Spleen (tissue), 11 donors: ENCODE results near the gene PTPRT. TPM values are rescaled to one million over a fixed set of nuclear protein-coding genes. Genes with fewer than 3 reads are reported as not detected.

Experiments
- DNase-seq: peaks from one replicate; pipeline ENCODE4 v3.0.0-alpha.2; 2020
- H3K27ac ChIP-seq, 8 donors: fragments of 200-600 bp; sonication (generic) in 7 of 8; 1 replicate in 4 of 8; 2 replicates in 4 of 8; pipeline versions ENCODE4 v1.5.0 to v1.8.0; 2016 to 2021; ENCODE audit warnings: inconsistent platforms in 4 of 8, mild to moderate bottlenecking in 4 of 8, moderate library complexity in 1 of 8
- H3K27me3 ChIP-seq, 7 donors: fragments of 200-600 bp; sonication (generic) in 6 of 7; replicated peaks in 1 of 7; 1 replicate in 4 of 7; 2 replicates in 3 of 7; pipeline versions ENCODE4 v1.5.0 to v1.8.0; 2016 to 2021; ENCODE audit warnings: inconsistent platforms in 3 of 7, mild to moderate bottlenecking in 1 of 7
- H3K36me3 ChIP-seq, 6 donors: fragments of 200-600 bp; sonication (generic) in 5 of 6; 1 replicate in 4 of 6; 2 replicates in 2 of 6; pipeline versions ENCODE4 v1.5.0 to v1.8.0; 2016 to 2021; ENCODE audit warnings: inconsistent platforms in 2 of 6
- H3K4me1 ChIP-seq, 6 donors: fragments of 200-600 bp; sonication (generic) in 5 of 6; 1 replicate in 3 of 6; 2 replicates in 3 of 6; pipeline versions ENCODE4 v1.5.0 to v1.8.0; 2016 to 2021; ENCODE audit warnings: inconsistent platforms in 3 of 6
- H3K4me3 ChIP-seq, 8 donors: fragments of 200-600 bp; sonication (generic) in 7 of 8; 1 replicate in 4 of 8; 2 replicates in 4 of 8; pipeline versions ENCODE4 v1.5.0 to v1.8.0; 2016 to 2021; ENCODE audit warnings: inconsistent platforms in 4 of 8, mild to moderate bottlenecking in 4 of 8, moderate library complexity in 2 of 8
- H3K9me3 ChIP-seq, 8 donors: fragments of 200-600 bp; sonication (generic) in 7 of 8; 1 replicate in 4 of 8; 2 replicates in 4 of 8; pipeline versions ENCODE4 v1.5.0 to v1.8.0; 2016 to 2021; ENCODE audit warnings: inconsistent platforms in 4 of 8
- CTCF ChIP-seq, 11 experiments: fragments of 200-600 bp in 7 of 11; fragments of 450-650 bp in 4 of 11; sonication (generic) in 4 of 11; IDR thresholded peaks in 8 of 11; conservative IDR thresholded peaks in 3 of 11; 1 replicate in 7 of 11; 2 replicates in 4 of 11; pipeline versions ENCODE4 v1.4.0 to v1.8.0; 2016 to 2021; ENCODE audit warnings: antibody characterized with exemption in 11 of 11, inconsistent platforms in 4 of 11, mild to moderate bottlenecking in 1 of 11
- POLR2A ChIP-seq, 3 donors: fragments of 450-650 bp; IDR thresholded peaks; one replicate each; pipeline ENCODE4 v1.5.1; 2017; ENCODE audit warnings: antibody characterized with exemption in 3 of 3, mild to moderate bottlenecking in 1 of 3
- POLR2AphosphoS5 ChIP-seq, 3 donors: sonication (generic); formaldehyde crosslinking; IDR thresholded peaks; one replicate each; pipeline ENCODE4 v1.5.1; 2017; ENCODE audit warnings: antibody characterized with exemption in 3 of 3
- WGBS, 5 donors: extraction: QIAGEN DNeasy Blood & Tissue Kit in 3 of 5; methylation state at CpG; one replicate each; pipeline versions ENCODE4 v1.1.5 to v1.1.7; 2013 to 2018; 5-methylcytosine and 5-hydroxymethylcytosine counted together
- intact Hi-C: fragments of 100-400 bp; cut with DNase I; formaldehyde crosslinking; loops from one replicate; pipeline ENCODE4 v1.15.0; 2023; ENCODE audit warnings: low total_unique reads
- polyA plus RNA-seq, 3 donors: library from polyadenylated mRNA; stranded (reverse); fragments of 200-250 nt; gene quantifications; one replicate each; pipeline ENCODE4 v1.2.1, GENCODE V29; 2013
- total RNA-seq, 7 donors: library from RNA; depleted of rRNA in 3 of 7; stranded (reverse); fragments of >200 nt in 3 of 7; fragmentation: NEBNext Ultra II Directional in 4 of 7; extraction: Animal tissue kit (Norgen Biotek cat#: 25700) in 4 of 7; gene quantifications; one replicate each; pipeline versions ENCODE4 v1.1.0 to v1.2.1, GENCODE V29; 2016 to 2021
- donor health status: healthy with polysubstance abuse.
- donor health status: DM: no; HTN: no; CAD: no; lungs with moderate emphysema.
- donor health status: DM: no; HTN: no; CAD: no.
- donor health status: Bipolar disorder and iron deficiency.
- donor health status: healthy.
- donor health status: DM: no; HTN: no; CAD: no.
- donor health status: DM: yes; HTN: yes; CAD: no.

Gene PTPRT
- total and polyA plus RNA-seq, 10 donors = 0.02 to 4.7 (median 1.2) TPM

- TF ChIP-seq POLR2AphosphoS5 (IDR thresholded peaks at IDR 0.05) (no peak), CTCF (IDR thresholded peaks at IDR 0.05 in 8 of 11, conservative IDR thresholded peaks at IDR 0.05 in 3 of 11) (no peak), POLR2A (IDR thresholded peaks at IDR 0.05) (no peak)
These were observed 591.1 kb downstream of the PTPRT start for GRCh38 chr20:42598581-42598980.

GRCh38 chr20:42595625-42596024 is 594.1 kb downstream of the PTPRT start:
- H3K4me3 ChIP-seq = no peak overlapping the region
- 56 to 95% (median 79%) methylated on average over 1 of the region's 1 CpG for WGBS, 5 donors
- no peaks in the 10 kb centered on the region for H3K9me3 ChIP-seq
- intact Hi-C loops = no loop called here
- no peak for TF ChIP-seq POLR2AphosphoS5 (IDR thresholded peaks at IDR 0.05)
- TF ChIP-seq POLR2A (IDR thresholded peaks at IDR 0.05) = no peak
- TF ChIP-seq CTCF (IDR thresholded peaks at IDR 0.05 in 8 of 11, conservative IDR thresholded peaks at IDR 0.05 in 3 of 11) = no peak
- no peaks in the 10 kb centered on the region for H3K36me3 ChIP-seq
- no peak overlapping the region for H3K27ac ChIP-seq
- no peaks in the 10 kb centered on the region for H3K27me3 ChIP-seq
- no peak for DNase-seq
- no peaks in the 10 kb centered on the region for H3K4me1 ChIP-seq

More at GRCh38 chr20:42598581-42598980, 591.1 kb downstream of the PTPRT start:
- Histone ChIP-seq H3K4me3 (no peak overlapping the region), H3K27me3 (no peaks in the 10 kb centered on the region), H3K27ac (no peak overlapping the region), H3K36me3 (no peaks in the 10 kb centered on the region), H3K4me1 (no peaks in the 10 kb centered on the region), H3K9me3 (no peaks in the 10 kb centered on the region)
- intact Hi-C loops = no loop called here
- WGBS, 5 donors = 18 to 53% (median 49%) methylated on average over 5 of the region's 5 CpGs
- no peak for DNase-seq

- no peak overlapping the region for H3K4me3 ChIP-seq
- H3K4me1 ChIP-seq = no peaks in the 10 kb centered on the region
- no peak overlapping the region for H3K27ac ChIP-seq
- 74 to 87% (median 81%) methylated on average over 3 of the region's 3 CpGs for WGBS, 5 donors
- no peak for DNase-seq
- intact Hi-C loops = no loop called here
- no peaks in the 10 kb centered on the region for H3K27me3 ChIP-seq
- no peak for TF ChIP-seq CTCF (IDR thresholded peaks at IDR 0.05 in 8 of 11, conservative IDR thresholded peaks at IDR 0.05 in 3 of 11)
- TF ChIP-seq POLR2AphosphoS5 (IDR thresholded peaks at IDR 0.05) = no peak
- no peak for TF ChIP-seq POLR2A (IDR thresholded peaks at IDR 0.05)
- no peaks in the 10 kb centered on the region for H3K9me3 ChIP-seq
- H3K36me3 ChIP-seq = no peaks in the 10 kb centered on the region
These were observed 595.0 kb downstream of the PTPRT start for GRCh38 chr20:42594659-42595058.

- intact Hi-C loops = no loop called here
- Histone ChIP-seq H3K4me1 (no peaks in the 10 kb centered on the region), H3K27ac (no peak overlapping the region), H3K27me3 (no peaks in the 10 kb centered on the region), H3K36me3 (no peaks in the 10 kb centered on the region), H3K9me3 (no peaks in the 10 kb centered on the region), H3K4me3 (no peak overlapping the region)
- TF ChIP-seq POLR2A (IDR thresholded peaks at IDR 0.05) (no peak), POLR2AphosphoS5 (IDR thresholded peaks at IDR 0.05) (no peak), CTCF (IDR thresholded peaks at IDR 0.05 in 8 of 11, conservative IDR thresholded peaks at IDR 0.05 in 3 of 11) (no peak)
- WGBS, 5 donors = 64 to 74% (median 68%) methylated on average over 7 of the region's 7 CpGs
- DNase-seq = no peak
These were observed 595.7 kb downstream of the PTPRT start for GRCh38 chr20:42594011-42594410.
